Vagina (tissue), 2 donors: Measurements from ENCODE around the gene FAM241A. TPM values are rescaled to one million over a fixed set of nuclear protein-coding genes. Genes with fewer than 3 reads are reported as not detected.
A peak's percentile ranks its signal among the peaks of the same experiment; 100 is the strongest.

Experiments
- DNase-seq, 2 donors: peaks; one replicate each; pipeline ENCODE4 v3.0.0-alpha.2; 2017; ENCODE audit errors: extremely low spot score in 2 of 2
- H3K27ac ChIP-seq: fragments of 200-600 bp; sonication (generic); one replicate; pipeline ENCODE4 v1.5.1; 2019
- H3K27me3 ChIP-seq: fragments of 200-600 bp; sonication (generic); one replicate; pipeline ENCODE4 v1.5.1; 2019
- H3K36me3 ChIP-seq, 2 donors: fragments of 200-600 bp; sonication (generic); one replicate each; pipeline ENCODE4 v1.5.1; 2017 to 2019
- H3K4me1 ChIP-seq: fragments of 200-600 bp; sonication (generic); one replicate; pipeline ENCODE4 v1.5.1; 2019
- H3K4me3 ChIP-seq, 2 donors: fragments of 200-600 bp; sonication (generic); 1 replicate in 1 of 2; 2 replicates in 1 of 2; pipeline ENCODE4 v1.5.1; 2016 to 2019
- H3K9me3 ChIP-seq: fragments of 200-600 bp; sonication (generic); one replicate; pipeline ENCODE4 v1.5.1; 2019
- POLR2A ChIP-seq, 2 donors: fragments of 450-650 bp; IDR thresholded peaks; one replicate each; pipeline ENCODE4 v1.6.1; 2017; ENCODE audit warnings: antibody characterized with exemption in 2 of 2, mild to moderate bottlenecking in 2 of 2, moderate library complexity in 2 of 2
- POLR2AphosphoS5 ChIP-seq, 2 donors: sonication (generic); formaldehyde crosslinking; IDR thresholded peaks; one replicate each; pipeline ENCODE4 v1.9.0; 2017; ENCODE audit warnings: antibody characterized with exemption in 2 of 2, mild to moderate bottlenecking in 2 of 2, low read depth in 1 of 2; ENCODE audit not compliant: insufficient read depth in 1 of 2
- intact Hi-C: fragments of 100-400 bp; cut with DNase I; formaldehyde crosslinking; loops from one replicate; pipeline ENCODE4 v1.15.1; 2023
- total RNA-seq: library from RNA; depleted of rRNA; stranded (reverse); fragments of >200 nt; gene quantifications from one replicate; pipeline ENCODE4 v1.2.3, GENCODE V29; 2016
- TF ChIP-seq, protein P1 (sequence below), 3 experiments: fragments of 450-650 bp in 2 of 3; fragments of 200-600 bp in 1 of 3; sonication (generic) in 1 of 3; IDR thresholded peaks; one replicate each; pipeline ENCODE4 v1.5.1; 2017 to 2019; ENCODE audit warnings: antibody characterized with exemption in 3 of 3, mild to moderate bottlenecking in 2 of 3, moderate library complexity in 2 of 3

FAM241A gene
- total RNA-seq, 1 donor from 2014 or later, result 3.4 TPM

- peak overlapping the region in 1 of 2 donors; percentile 89 for H3K4me3 ChIP-seq
- peaks cover 8% of the 10 kb centered on the region for H3K4me1 ChIP-seq
- intact Hi-C loops, result no loop called here
- no peaks in the 10 kb centered on the region for H3K9me3 ChIP-seq
- no peaks in the 10 kb centered on the region for H3K36me3 ChIP-seq
- no peak for TF ChIP-seq POLR2A (IDR thresholded peaks at IDR 0.05)
- TF ChIP-seq, protein P1, sequence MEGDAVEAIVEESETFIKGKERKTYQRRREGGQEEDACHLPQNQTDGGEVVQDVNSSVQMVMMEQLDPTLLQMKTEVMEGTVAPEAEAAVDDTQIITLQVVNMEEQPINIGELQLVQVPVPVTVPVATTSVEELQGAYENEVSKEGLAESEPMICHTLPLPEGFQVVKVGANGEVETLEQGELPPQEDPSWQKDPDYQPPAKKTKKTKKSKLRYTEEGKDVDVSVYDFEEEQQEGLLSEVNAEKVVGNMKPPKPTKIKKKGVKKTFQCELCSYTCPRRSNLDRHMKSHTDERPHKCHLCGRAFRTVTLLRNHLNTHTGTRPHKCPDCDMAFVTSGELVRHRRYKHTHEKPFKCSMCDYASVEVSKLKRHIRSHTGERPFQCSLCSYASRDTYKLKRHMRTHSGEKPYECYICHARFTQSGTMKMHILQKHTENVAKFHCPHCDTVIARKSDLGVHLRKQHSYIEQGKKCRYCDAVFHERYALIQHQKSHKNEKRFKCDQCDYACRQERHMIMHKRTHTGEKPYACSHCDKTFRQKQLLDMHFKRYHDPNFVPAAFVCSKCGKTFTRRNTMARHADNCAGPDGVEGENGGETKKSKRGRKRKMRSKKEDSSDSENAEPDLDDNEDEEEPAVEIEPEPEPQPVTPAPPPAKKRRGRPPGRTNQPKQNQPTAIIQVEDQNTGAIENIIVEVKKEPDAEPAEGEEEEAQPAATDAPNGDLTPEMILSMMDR (IDR thresholded peaks at IDR 0.05), result no peak
- no peak for TF ChIP-seq POLR2AphosphoS5 (IDR thresholded peaks at IDR 0.05; ENCODE audit: insufficient read depth in 1 of 2, low read depth in 1 of 2)
- peak overlapping the region; percentile 23 for H3K27ac ChIP-seq
- no peaks in the 10 kb centered on the region for H3K27me3 ChIP-seq
- no peak for DNase-seq
These were observed 2.4 kb downstream of the FAM241A start for GRCh38 chr4:112147697-112148096.

DNA sequence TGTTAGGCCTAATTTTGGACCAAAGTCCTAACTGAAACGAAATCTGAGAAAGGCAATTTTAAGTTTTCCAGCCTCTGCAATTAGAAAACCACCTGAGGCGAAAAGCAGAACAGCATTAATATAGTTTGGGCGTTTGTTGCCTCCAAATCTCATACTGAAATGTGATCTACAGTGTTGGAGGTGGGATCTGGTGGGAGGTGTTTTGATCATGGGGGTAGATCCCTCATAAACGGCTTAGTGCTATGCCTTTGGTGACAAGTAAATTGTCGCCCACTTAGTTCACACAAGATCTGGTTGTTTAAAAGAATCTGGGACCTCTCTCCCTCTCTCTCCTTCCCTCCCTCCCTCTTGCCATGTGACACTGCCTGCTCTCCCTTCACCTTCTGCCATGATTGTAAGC, 5.7 kb downstream of the FAM241A start:
- Histone ChIP-seq H3K36me3 (no peaks in the 10 kb centered on the region), H3K9me3 (no peaks in the 10 kb centered on the region), H3K4me3 (no peak overlapping the region), H3K27me3 (no peaks in the 10 kb centered on the region), H3K27ac (no peak overlapping the region), H3K4me1 (peaks cover 8% of the 10 kb centered on the region)
- DNase-seq, result no peak
- intact Hi-C loops, result no loop called here
- TF ChIP-seq POLR2A (IDR thresholded peaks at IDR 0.05) (no peak), POLR2AphosphoS5 (IDR thresholded peaks at IDR 0.05; ENCODE audit: insufficient read depth in 1 of 2, low read depth in 1 of 2) (no peak)
- TF ChIP-seq, protein P1 (IDR thresholded peaks at IDR 0.05), result no peak

DNA sequence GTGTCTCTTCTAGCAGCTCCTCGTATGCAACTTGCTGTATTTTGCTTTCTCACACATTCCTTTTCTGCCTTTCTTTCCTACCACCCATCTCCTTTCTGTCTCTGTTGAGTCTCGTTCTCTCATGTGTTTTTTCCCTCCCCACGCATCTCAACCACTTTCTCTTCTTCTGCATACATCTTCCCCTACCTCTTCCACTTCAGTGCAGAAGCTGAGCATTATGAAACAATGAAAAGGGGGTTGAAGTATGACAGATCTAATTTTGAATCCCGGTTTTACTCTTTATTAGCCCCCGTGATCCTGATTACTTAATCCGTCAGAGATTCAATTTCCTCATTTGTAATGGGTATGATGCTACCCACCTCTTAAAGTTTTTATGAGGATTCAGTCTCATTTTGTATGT, 7.3 kb downstream of the FAM241A start:
- TF ChIP-seq, protein P1 (IDR thresholded peaks at IDR 0.05), result no peak
- no peak for TF ChIP-seq POLR2AphosphoS5 (IDR thresholded peaks at IDR 0.05; ENCODE audit: insufficient read depth in 1 of 2, low read depth in 1 of 2)
- TF ChIP-seq POLR2A (IDR thresholded peaks at IDR 0.05), result no peak
- intact Hi-C loops, result no loop called here
- peaks cover 8% of the 10 kb centered on the region for H3K4me1 ChIP-seq
- no peaks in the 10 kb centered on the region for H3K9me3 ChIP-seq
- H3K27ac ChIP-seq, result no peak overlapping the region
- H3K4me3 ChIP-seq, result no peak overlapping the region
- no peaks in the 10 kb centered on the region for H3K27me3 ChIP-seq
- DNase-seq, result no peak
- H3K36me3 ChIP-seq, result no peaks in the 10 kb centered on the region

GRCh38 chr4:112153211-112153791, 8.0 kb downstream of the FAM241A start:
- no peaks in the 10 kb centered on the region for H3K27me3 ChIP-seq
- no peak overlapping the region for H3K27ac ChIP-seq
- intact Hi-C loops, result no loop called here
- no peak overlapping the region for H3K4me3 ChIP-seq
- H3K4me1 ChIP-seq, result peaks cover 2% of the 10 kb centered on the region
- DNase-seq, result no peak
- no peaks in the 10 kb centered on the region for H3K9me3 ChIP-seq
- TF ChIP-seq, protein P1 (IDR thresholded peaks at IDR 0.05), result no peak
- no peak for TF ChIP-seq POLR2A (IDR thresholded peaks at IDR 0.05)
- TF ChIP-seq POLR2AphosphoS5 (IDR thresholded peaks at IDR 0.05; ENCODE audit: insufficient read depth in 1 of 2, low read depth in 1 of 2), result no peak
- H3K36me3 ChIP-seq, result no peaks in the 10 kb centered on the region

DNA sequence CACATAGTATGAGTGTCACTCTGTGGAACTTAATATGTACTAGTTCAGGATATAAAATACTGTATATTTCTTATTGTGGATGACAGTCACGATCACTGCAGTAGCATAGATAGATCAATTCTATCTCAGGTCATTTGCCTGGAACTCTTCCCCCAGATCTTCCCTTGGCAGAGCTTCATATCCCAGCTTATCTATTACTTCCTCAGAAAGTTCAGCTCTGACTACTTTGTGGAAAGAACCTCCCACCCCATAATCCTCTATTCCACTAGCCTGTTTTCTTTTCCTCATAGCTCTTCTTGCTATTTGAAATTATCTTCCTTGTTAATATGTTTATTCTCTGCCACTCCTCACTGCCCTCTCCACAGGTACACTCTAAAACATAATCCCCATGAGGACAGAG, 10.9 kb downstream of the FAM241A start:
- TF ChIP-seq POLR2AphosphoS5 (IDR thresholded peaks at IDR 0.05; ENCODE audit: insufficient read depth in 1 of 2, low read depth in 1 of 2) (no peak), POLR2A (IDR thresholded peaks at IDR 0.05) (no peak)
- TF ChIP-seq, protein P1 (IDR thresholded peaks at IDR 0.05), result no peak
- no peak overlapping the region for H3K27ac ChIP-seq
- no peaks in the 10 kb centered on the region for H3K36me3 ChIP-seq
- H3K9me3 ChIP-seq, result no peaks in the 10 kb centered on the region
- H3K4me1 ChIP-seq, result no peaks in the 10 kb centered on the region
- intact Hi-C loops, result no loop called here
- no peak overlapping the region for H3K4me3 ChIP-seq
- H3K27me3 ChIP-seq, result no peaks in the 10 kb centered on the region
- no peak for DNase-seq
